Adipose tissue (tissue), 3 donors: ENCODE measurements around the gene LGALS9. TPM values are rescaled to one million over a fixed set of nuclear protein-coding genes. Genes with fewer than 3 reads are reported as not detected.

ENCODE experiments used
- polyA plus RNA-seq, 3 donors: library from polyadenylated mRNA; stranded (reverse); fragments of 200-250 nt; gene quantifications; one replicate each; pipeline ENCODE4 v1.2.3, GENCODE V29; 2013
- donor health status: healthy with polysubstance abuse.
- donor health status: Bipolar disorder and iron deficiency.
- donor health status: healthy.

The LGALS9 gene
- polyA plus RNA-seq, 3 donors = 30.6 to 83.5 (median 64.2) TPM

Other genes with a start within 250 kb of the LGALS9 start
- 100 to 1,000 TPM in 1 of 3 donors, 10 to 100 TPM in 2; 23.5 to 203 (median 28.7) TPM for gene KSR1, start 174.7 kb upstream of the LGALS9 start, polyA plus RNA-seq
- gene NOS2, start 169.3 kb downstream of the LGALS9 start, polyA plus RNA-seq = under 1 TPM; 0.01 to 0.34 (median 0.11) TPM